Activated naive CD8-positive, alpha-beta T cell treated with anti-CD3 and anti-CD28 coated beads for 36 hours (primary cell): ENCODE measurements around the gene SREBF1. TPM values are rescaled to one million over a fixed set of nuclear protein-coding genes. Genes with fewer than 3 reads are reported as not detected.

Experiments
- DNase-seq: peaks from one replicate; pipeline ENCODE4 v3.0.0; 2021
- H3K27ac Mint-ChIP-seq: one replicate; pipeline ENCODE4 v1.8.0; 2022; ENCODE audit warnings: mild to moderate bottlenecking, moderate library complexity, mixed read lengths
- H3K27me3 Mint-ChIP-seq: one replicate; pipeline ENCODE4 v1.8.0; 2022; ENCODE audit warnings: mild to moderate bottlenecking, mixed read lengths
- H3K36me3 Mint-ChIP-seq: one replicate; pipeline ENCODE4 v1.8.0; 2021; ENCODE audit warnings: mild to moderate bottlenecking, mixed read lengths
- H3K4me1 Mint-ChIP-seq: one replicate; pipeline ENCODE4 v1.8.0; 2021; ENCODE audit warnings: mixed read lengths
- H3K4me3 Mint-ChIP-seq: one replicate; pipeline ENCODE4 v1.8.0; 2022; ENCODE audit warnings: mild to moderate bottlenecking, moderate library complexity, mixed read lengths
- H3K9me3 Mint-ChIP-seq: one replicate; pipeline ENCODE4 v1.8.0; 2022; ENCODE audit warnings: mixed read lengths
- total RNA-seq, 2 experiments: library from RNA; stranded (reverse); gene quantifications; one replicate each; pipeline ENCODE4 v1.2.3, GENCODE V29; 2021

Gene SREBF1
- total RNA-seq, 2 experiments from 2014 or later = 123 to 131 TPM

GRCh38 chr17:17795296-17795695, 41.5 kb downstream of the SREBF1 start:
- peaks cover 6% of the 10 kb centered on the region for H3K36me3 Mint-ChIP-seq
- H3K27me3 Mint-ChIP-seq = no peaks in the 10 kb centered on the region
- peaks cover 18% of the 10 kb centered on the region for H3K4me1 Mint-ChIP-seq
- DNase-seq = no peak
- H3K9me3 Mint-ChIP-seq = no peaks in the 10 kb centered on the region
- no peak overlapping the region for H3K4me3 Mint-ChIP-seq
- no peak overlapping the region for H3K27ac Mint-ChIP-seq

DNA sequence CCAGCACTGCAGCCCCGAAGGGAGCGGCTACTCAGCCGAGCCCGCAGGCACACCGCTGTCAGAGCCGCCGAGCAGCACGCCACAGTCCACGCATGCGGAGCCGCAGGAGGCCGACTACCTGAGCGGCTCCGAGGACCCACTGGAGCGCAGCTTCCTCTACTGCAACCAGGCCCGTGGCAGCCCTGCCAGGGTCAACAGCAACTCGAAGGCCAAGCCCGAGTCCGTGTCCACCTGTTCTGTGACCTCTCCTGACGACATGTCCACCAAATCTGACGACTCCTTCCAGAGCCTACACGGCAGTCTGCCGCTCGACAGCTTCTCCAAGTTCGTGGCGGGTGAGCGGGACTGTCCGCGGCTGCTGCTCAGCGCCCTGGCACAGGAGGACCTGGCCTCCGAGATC, 42.4 kb downstream of the SREBF1 start:
- H3K9me3 Mint-ChIP-seq = no peaks in the 10 kb centered on the region

GRCh38 chr17:17793378-17794214, 43.2 kb downstream of the SREBF1 start:
- no peak for DNase-seq
- Mint-ChIP-seq H3K27ac (no peak overlapping the region), H3K4me1 (peaks cover 18% of the 10 kb centered on the region), H3K36me3 (peaks cover 6% of the 10 kb centered on the region), H3K4me3 (no peak overlapping the region), H3K9me3 (no peaks in the 10 kb centered on the region), H3K27me3 (no peaks in the 10 kb centered on the region)

More for the DNA sequence above, 42.4 kb downstream of the SREBF1 start:
- Mint-ChIP-seq H3K4me1 (peaks cover 18% of the 10 kb centered on the region), H3K27ac (no peak overlapping the region), H3K27me3 (no peaks in the 10 kb centered on the region), H3K4me3 (no peak overlapping the region), H3K36me3 (peaks cover 6% of the 10 kb centered on the region)
- no peak for DNase-seq

DNA sequence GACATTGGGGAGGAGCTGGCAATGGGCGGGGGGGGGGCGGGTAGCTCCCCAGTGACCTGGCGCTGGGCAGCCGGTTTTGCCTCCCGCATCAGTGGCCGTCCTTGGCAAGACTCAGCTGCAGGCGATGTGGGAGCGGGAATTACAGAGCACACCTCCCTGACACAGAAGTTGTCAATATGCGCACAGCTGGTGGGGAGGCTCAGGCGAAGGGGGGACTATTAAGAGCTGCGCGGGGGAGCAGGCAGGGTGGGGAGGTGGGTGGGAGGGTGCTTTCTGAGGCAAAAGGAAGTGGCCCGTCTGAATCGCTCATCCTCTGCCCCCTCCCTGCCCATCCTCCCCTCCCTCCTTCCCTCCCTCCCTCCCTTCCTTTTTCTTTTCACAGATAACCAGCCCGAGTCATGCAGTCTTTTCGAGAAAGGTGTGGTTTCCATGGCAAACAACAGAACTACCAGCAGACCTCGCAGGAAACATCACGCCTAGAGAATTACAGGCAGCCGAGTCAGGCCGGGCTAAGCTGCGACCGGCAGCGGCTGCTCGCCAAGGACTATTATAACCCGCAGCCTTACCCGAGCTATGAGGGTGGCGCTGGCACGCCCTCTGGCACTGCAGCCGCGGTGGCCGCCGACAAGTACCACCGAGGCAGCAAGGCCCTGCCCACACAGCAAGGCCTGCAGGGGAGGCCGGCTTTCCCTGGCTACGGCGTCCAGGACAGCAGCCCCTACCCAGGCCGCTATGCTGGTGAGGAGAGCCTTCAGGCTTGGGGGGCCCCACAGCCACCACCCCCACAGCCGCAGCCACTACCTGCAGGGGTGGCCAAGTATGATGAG, 44.0 kb downstream of the SREBF1 start:
- H3K4me1 Mint-ChIP-seq = peaks cover 18% of the 10 kb centered on the region
- no peak overlapping the region for H3K4me3 Mint-ChIP-seq
- H3K27me3 Mint-ChIP-seq = no peaks in the 10 kb centered on the region
- H3K36me3 Mint-ChIP-seq = peaks cover 6% of the 10 kb centered on the region
- DNase-seq = peak; percentile 61
- peak overlapping the region; percentile 58 for H3K27ac Mint-ChIP-seq
- H3K9me3 Mint-ChIP-seq = no peaks in the 10 kb centered on the region

DNA sequence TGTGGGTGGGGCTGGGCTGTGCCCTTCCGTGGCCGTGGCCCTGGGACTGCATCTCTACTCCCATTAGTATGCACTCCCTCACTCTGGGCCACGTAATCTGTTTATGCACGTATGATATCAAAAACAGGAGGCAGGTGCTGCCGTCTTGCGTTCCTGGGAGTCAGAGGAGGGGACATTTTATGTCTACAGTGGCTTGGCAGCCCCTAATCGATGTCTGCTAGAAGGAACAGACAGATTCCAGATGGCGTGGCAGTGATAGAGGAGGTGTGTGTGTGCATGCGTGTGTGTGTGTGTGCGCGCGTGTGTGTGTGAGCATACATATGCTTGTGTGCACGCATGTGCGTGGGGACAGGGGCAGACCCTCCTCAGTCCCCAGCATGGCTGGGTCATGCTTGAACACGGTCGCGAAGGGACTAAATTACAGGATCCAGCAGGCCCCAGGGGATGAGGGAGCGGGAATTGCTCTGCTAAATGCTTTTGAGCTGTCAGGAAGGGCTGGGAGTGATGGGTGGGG, 44.7 kb downstream of the SREBF1 start:
- no peak for DNase-seq
- Mint-ChIP-seq H3K4me3 (no peak overlapping the region), H3K36me3 (peaks cover 6% of the 10 kb centered on the region), H3K27me3 (no peaks in the 10 kb centered on the region), H3K9me3 (no peaks in the 10 kb centered on the region), H3K4me1 (peaks cover 18% of the 10 kb centered on the region), H3K27ac (no peak overlapping the region)

DNA sequence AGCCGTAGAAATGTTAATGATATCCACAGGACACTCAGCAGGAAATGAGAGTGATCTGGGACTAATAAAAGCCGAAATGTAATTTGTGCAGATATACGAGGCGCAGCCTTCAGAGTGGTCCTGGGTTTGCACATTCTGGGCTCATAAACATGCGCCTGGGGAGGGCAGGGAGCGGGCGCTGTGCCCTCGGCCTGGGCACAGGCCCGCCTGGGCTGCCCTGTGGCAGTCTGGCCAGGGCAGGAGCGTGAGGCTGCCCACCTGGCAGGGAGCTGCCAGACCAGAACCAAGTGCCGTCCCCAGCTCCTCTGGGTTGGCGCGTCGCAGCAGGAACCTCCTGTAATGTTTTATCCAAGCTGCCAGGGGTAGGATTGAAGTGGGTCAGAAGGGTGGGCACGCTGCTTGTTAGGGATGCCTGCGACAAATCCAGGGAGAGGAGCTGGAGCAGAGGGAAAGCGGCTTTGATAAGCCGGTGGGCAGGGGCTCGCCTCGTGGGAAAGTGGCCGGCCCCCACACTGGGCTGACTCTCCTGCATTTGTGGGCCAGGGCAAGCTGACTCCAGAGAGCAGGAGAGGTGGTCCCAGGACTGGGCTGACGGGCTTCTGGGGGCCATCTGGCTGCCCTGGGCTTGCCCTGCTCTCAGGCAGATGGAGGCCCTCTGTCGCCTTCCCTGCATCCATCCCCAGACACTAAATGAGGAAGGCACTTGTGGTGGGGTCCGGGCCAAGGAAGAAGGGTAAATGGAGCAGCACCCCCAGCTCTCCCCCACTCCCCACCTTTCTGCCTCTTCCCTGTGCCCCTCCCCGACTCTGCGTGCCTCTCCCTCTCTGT, 45.9 kb downstream of the SREBF1 start:
- Mint-ChIP-seq H3K36me3 (peaks cover 6% of the 10 kb centered on the region), H3K27ac (no peak overlapping the region), H3K9me3 (no peaks in the 10 kb centered on the region), H3K27me3 (no peaks in the 10 kb centered on the region), H3K4me1 (peaks cover 20% of the 10 kb centered on the region), H3K4me3 (no peak overlapping the region)
- no peak for DNase-seq

- Mint-ChIP-seq H3K9me3 (no peaks in the 10 kb centered on the region), H3K4me1 (peaks cover 26% of the 10 kb centered on the region), H3K27me3 (no peaks in the 10 kb centered on the region), H3K36me3 (peaks cover 6% of the 10 kb centered on the region), H3K27ac (no peak overlapping the region), H3K4me3 (no peak overlapping the region)
- no peak for DNase-seq
Observed at GRCh38 chr17:17789828-17790636, 46.8 kb downstream of the SREBF1 start.

- Mint-ChIP-seq H3K27ac (no peak overlapping the region), H3K4me1 (peaks cover 33% of the 10 kb centered on the region), H3K9me3 (no peaks in the 10 kb centered on the region), H3K4me3 (no peak overlapping the region), H3K36me3 (peaks cover 6% of the 10 kb centered on the region), H3K27me3 (no peaks in the 10 kb centered on the region)
- no peak for DNase-seq
Observed at GRCh38 chr17:17789410-17789809, 47.4 kb downstream of the SREBF1 start.

GRCh38 chr17:17788967-17789366, 47.8 kb downstream of the SREBF1 start:
- H3K9me3 Mint-ChIP-seq = no peaks in the 10 kb centered on the region
- H3K27ac Mint-ChIP-seq = no peak overlapping the region
- H3K4me3 Mint-ChIP-seq = no peak overlapping the region
- H3K27me3 Mint-ChIP-seq = no peaks in the 10 kb centered on the region
- H3K4me1 Mint-ChIP-seq = peaks cover 35% of the 10 kb centered on the region
- H3K36me3 Mint-ChIP-seq = peaks cover 5% of the 10 kb centered on the region
- no peak for DNase-seq

DNA sequence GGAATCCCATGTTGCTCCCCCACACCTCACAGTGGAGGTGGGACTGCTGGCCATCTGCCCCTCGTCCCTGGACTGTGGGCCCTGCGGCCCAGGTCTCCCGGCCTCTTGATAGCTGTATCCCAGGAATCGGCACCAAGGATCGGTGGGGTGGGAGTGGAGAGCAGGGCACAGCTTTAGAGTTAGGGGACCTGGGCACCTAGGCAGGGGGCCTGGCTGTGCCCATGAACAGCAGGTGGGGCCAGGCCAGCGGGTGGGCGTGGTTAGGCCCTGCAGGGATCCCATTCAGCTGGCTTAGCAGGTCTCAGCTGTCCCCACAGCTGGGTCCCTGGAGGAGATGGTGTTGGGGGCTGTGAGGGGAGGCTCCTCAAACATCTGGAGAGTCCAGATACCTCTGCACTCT, 49.2 kb downstream of the SREBF1 start:
- no peak overlapping the region for H3K27ac Mint-ChIP-seq
- no peaks in the 10 kb centered on the region for H3K9me3 Mint-ChIP-seq
- no peak for DNase-seq
- peaks cover 29% of the 10 kb centered on the region for H3K4me1 Mint-ChIP-seq
- no peaks in the 10 kb centered on the region for H3K36me3 Mint-ChIP-seq
- H3K27me3 Mint-ChIP-seq = no peaks in the 10 kb centered on the region
- H3K4me3 Mint-ChIP-seq = no peak overlapping the region

GRCh38 chr17:17786998-17787397, 49.8 kb downstream of the SREBF1 start:
- Mint-ChIP-seq H3K4me1 (peaks cover 23% of the 10 kb centered on the region), H3K36me3 (no peaks in the 10 kb centered on the region), H3K9me3 (no peaks in the 10 kb centered on the region), H3K27me3 (no peaks in the 10 kb centered on the region), H3K4me3 (no peak overlapping the region), H3K27ac (no peak overlapping the region)
- no peak for DNase-seq

DNA sequence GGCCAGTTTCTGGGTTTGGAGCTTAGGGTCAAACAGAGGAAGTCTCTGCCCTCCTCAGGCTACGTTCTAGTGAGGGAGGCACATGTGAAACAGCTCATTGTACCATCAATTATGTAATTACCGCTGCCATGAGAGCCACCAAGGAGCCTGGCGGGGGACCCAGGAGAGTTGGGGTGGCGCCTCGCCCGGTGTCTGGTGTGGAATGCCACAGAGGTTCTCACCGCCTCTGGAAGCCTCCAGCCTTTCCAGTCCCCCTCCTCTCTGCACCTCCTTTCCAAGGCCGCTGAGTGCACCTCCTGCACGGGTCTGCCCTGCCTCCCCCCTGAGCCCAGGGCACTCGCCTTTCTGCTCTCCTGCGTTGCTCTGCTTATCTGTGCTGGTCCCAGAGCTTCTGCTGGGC, 51.4 kb downstream of the SREBF1 start:
- H3K4me3 Mint-ChIP-seq = no peak overlapping the region
- H3K27me3 Mint-ChIP-seq = peaks cover 4% of the 10 kb centered on the region
- no peaks in the 10 kb centered on the region for H3K9me3 Mint-ChIP-seq
- H3K36me3 Mint-ChIP-seq = no peaks in the 10 kb centered on the region
- no peak overlapping the region for H3K27ac Mint-ChIP-seq
- H3K4me1 Mint-ChIP-seq = peaks cover 23% of the 10 kb centered on the region
- DNase-seq = no peak

- DNase-seq = no peak
- H3K27me3 Mint-ChIP-seq = peaks cover 4% of the 10 kb centered on the region
- H3K9me3 Mint-ChIP-seq = no peaks in the 10 kb centered on the region
- H3K4me1 Mint-ChIP-seq = peaks cover 23% of the 10 kb centered on the region
- no peak overlapping the region for H3K27ac Mint-ChIP-seq
- no peaks in the 10 kb centered on the region for H3K36me3 Mint-ChIP-seq
- no peak overlapping the region for H3K4me3 Mint-ChIP-seq
Observed at GRCh38 chr17:17784657-17785267, 52.0 kb downstream of the SREBF1 start.
